Islet of Langerhans (tissue), 1 donor: Measurements from ENCODE around the gene SLC24A3.

Source experiments
- FAIRE-seq: peaks from one replicate; lab custom pipeline; 2011; peaks lifted over from hg19 to GRCh38; lab: Jason Lieb, UNC

SLC24A3 gene

GRCh38 chr20:19347943-19348456 lies 135.6 kb downstream of the SLC24A3 start:
- no peak for FAIRE-seq

- no peak for FAIRE-seq
Observed at GRCh38 chr20:19348582-19348981, 136.1 kb downstream of the SLC24A3 start.

- no peak for FAIRE-seq
Observed at GRCh38 chr20:19349879-19350278, 137.4 kb downstream of the SLC24A3 start.

- FAIRE-seq, result no peak
Observed at GRCh38 chr20:19351542-19351941, 139.1 kb downstream of the SLC24A3 start.

- FAIRE-seq, result no peak
Observed at GRCh38 chr20:19354950-19355349, 142.5 kb downstream of the SLC24A3 start.

- no peak for FAIRE-seq
Observed at GRCh38 chr20:19361790-19362189, 149.3 kb downstream of the SLC24A3 start.

- no peak for FAIRE-seq
Observed at GRCh38 chr20:19363476-19363875, 151.0 kb downstream of the SLC24A3 start.

- no peak for FAIRE-seq
Observed at GRCh38 chr20:19367591-19367990, 155.1 kb downstream of the SLC24A3 start.

GRCh38 chr20:19368351-19368750 lies 155.9 kb downstream of the SLC24A3 start:
- no peak for FAIRE-seq

- peak; percentile 45 for FAIRE-seq
Observed at GRCh38 chr20:19370076-19371075, 157.9 kb downstream of the SLC24A3 start.

- no peak for FAIRE-seq
Observed at GRCh38 chr20:19371112-19371511, 158.7 kb downstream of the SLC24A3 start.

- FAIRE-seq, result no peak
Observed at GRCh38 chr20:19374216-19374615, 161.8 kb downstream of the SLC24A3 start.

- no peak for FAIRE-seq
Observed at GRCh38 chr20:19375395-19375794, 163.0 kb downstream of the SLC24A3 start.

GRCh38 chr20:19375801-19376200 lies 163.4 kb downstream of the SLC24A3 start:
- FAIRE-seq, result no peak

- FAIRE-seq, result no peak
Observed at GRCh38 chr20:19376451-19377229, 164.2 kb downstream of the SLC24A3 start.

GRCh38 chr20:19378058-19378457 lies 165.6 kb downstream of the SLC24A3 start:
- FAIRE-seq, result no peak

- FAIRE-seq, result no peak
Observed at GRCh38 chr20:19380211-19380610, 167.8 kb downstream of the SLC24A3 start.

GRCh38 chr20:19381947-19382346 lies 169.5 kb downstream of the SLC24A3 start:
- no peak for FAIRE-seq

GRCh38 chr20:19382386-19383340 lies 170.2 kb downstream of the SLC24A3 start:
- no peak for FAIRE-seq

- no peak for FAIRE-seq
Observed at GRCh38 chr20:19384940-19385339, 172.5 kb downstream of the SLC24A3 start.

- no peak for FAIRE-seq
Observed at GRCh38 chr20:19387251-19387650, 174.8 kb downstream of the SLC24A3 start.
